ENCODE results near the gene ADGRG7. TPM values are rescaled to one million over a fixed set of nuclear protein-coding genes. Genes with fewer than 3 reads are reported as not detected.
A peak's percentile ranks its signal among the peaks of the same experiment; 100 is the strongest.

Gene ADGRG7
- total RNA-seq, 1 donor from 2014 or later, result not detected

DNA sequence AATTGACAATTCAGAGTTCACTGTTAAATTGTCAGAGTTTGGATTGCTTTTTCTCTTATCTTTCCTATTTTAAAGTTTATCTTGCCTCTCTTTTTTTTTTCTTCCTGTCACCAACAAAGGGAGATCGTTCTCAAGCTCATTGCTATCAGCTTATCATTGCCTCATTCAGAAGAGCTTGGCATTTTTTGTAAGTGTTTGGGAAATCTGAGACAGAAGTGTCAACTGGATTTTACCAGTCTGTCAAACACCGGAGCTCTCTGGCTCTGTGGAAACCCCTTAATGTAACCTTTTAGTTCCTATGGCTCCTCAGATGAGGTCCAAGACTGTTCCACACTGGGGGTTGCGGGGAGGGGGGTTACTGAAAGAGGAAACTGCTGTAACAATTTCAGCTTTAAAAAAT, 89.3 kb downstream of the ADGRG7 start:
- intact Hi-C loops (cut with micrococcal nuclease), result loop anchor here (1.0 kb wide), 1 partner anchor 23 kb away; no protein-coding TSS in a partner anchor
- Mint-ChIP-seq H3K27me3 (ENCODE audit: insufficient read depth) (peaks cover 33% of the 10 kb centered on the region), H3K36me3 (ENCODE audit: low read depth) (no peaks in the 10 kb centered on the region), H3K4me1 (ENCODE audit: low read depth) (no peaks in the 10 kb centered on the region), H3K27ac (no peak overlapping the region), H3K9me3 (no peaks in the 10 kb centered on the region), H3K4me3 (no peak overlapping the region)
- DNase-seq (ENCODE audit: low spot score), result no peak

DNA sequence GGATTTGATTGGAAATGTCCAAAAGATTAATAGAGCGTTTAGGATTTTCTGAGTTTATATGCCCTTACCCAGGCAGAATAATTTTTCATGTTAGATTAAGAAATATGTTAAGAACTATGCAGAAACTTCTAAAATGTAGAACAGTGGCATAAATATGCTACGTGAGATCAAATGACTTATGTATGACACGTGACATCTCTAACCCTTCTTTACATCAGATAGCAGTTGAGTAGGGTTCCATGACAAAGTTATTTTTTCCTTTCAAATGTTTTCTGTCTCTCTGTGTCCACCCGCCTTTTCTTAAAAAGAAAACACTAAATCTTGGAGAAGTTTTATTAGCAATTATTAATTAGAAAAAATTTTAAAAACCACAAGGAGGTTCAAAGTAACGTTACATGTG, 91.3 kb downstream of the ADGRG7 start:
- Mint-ChIP-seq H3K4me3 (no peak overlapping the region), H3K27me3 (ENCODE audit: insufficient read depth) (peaks cover 26% of the 10 kb centered on the region), H3K9me3 (no peaks in the 10 kb centered on the region), H3K36me3 (ENCODE audit: low read depth) (no peaks in the 10 kb centered on the region), H3K27ac (no peak overlapping the region), H3K4me1 (ENCODE audit: low read depth) (no peaks in the 10 kb centered on the region)
- intact Hi-C loops (cut with micrococcal nuclease), result no loop called here
- no peak for DNase-seq (ENCODE audit: low spot score)

DNA sequence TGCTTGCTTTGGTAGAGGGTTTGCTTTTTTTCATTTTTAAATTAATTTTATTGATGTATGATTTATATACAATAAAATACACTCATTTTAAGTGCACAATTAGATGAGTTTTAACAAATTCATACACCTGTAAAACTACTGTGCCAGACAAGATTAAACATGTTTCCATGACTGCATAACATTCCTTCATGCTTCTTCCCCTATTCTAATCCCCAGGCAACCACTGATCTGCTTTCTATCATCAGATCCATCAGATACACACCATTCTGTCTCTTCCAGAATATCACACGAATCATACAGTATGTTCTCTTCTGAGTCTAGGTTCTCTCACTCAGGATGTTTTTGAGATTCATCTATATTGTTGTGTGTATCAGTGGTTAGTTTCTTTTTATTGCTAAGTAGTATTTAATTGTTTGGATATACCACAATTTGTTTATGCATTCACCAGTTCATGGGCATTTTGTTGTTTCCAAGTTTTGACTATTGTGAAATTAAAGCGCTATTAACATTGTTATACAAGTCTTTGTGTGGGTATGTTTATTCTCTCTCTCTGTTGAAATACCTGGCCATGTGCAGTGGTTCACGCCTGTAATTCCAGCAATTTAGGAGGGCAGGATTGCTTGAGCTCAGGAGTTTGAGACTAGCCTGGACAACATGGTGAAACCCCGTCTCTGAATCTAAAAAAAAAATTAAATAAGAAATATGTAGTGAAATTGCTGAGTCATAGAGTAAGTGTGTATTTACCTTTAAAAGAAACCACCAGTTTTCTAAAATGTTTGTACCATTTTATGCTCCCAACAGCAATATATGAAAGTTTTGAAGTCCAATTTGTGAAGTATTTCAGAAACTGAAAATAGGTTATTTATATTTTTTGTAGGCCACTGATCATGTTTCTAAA, 92.9 kb downstream of the ADGRG7 start:
- Mint-ChIP-seq H3K4me3 (no peak overlapping the region), H3K27ac (no peak overlapping the region), H3K9me3 (no peaks in the 10 kb centered on the region), H3K27me3 (ENCODE audit: insufficient read depth) (peaks cover 17% of the 10 kb centered on the region), H3K4me1 (ENCODE audit: low read depth) (no peaks in the 10 kb centered on the region), H3K36me3 (ENCODE audit: low read depth) (no peaks in the 10 kb centered on the region)
- intact Hi-C loops (cut with micrococcal nuclease), result no loop called here
- DNase-seq (ENCODE audit: low spot score), result no peak

DNA sequence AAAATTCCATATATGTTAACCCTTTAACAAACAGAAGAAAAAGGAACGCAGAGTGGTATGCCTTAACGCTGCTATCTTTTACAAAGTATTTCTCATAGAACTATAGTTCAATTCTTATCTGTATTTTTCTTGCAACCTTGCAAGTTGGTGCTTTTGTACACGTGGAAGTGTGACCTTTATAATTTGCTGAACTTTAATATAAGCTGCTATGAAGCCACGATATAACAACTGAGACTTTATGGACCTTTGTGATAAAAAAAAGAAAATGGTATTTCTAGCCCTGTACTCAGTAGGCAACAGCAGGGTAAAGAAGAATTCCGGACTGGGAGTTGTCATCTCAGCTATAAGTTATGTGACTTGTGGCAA, 93.6 kb downstream of the ADGRG7 start:
- intact Hi-C loops (cut with micrococcal nuclease), result no loop called here
- H3K36me3 Mint-ChIP-seq (ENCODE audit: low read depth), result no peaks in the 10 kb centered on the region
- H3K4me1 Mint-ChIP-seq (ENCODE audit: low read depth), result no peaks in the 10 kb centered on the region
- H3K4me3 Mint-ChIP-seq, result no peak overlapping the region
- peaks cover 16% of the 10 kb centered on the region for H3K27me3 Mint-ChIP-seq (ENCODE audit: insufficient read depth)
- no peaks in the 10 kb centered on the region for H3K9me3 Mint-ChIP-seq
- H3K27ac Mint-ChIP-seq, result no peak overlapping the region
- DNase-seq (ENCODE audit: low spot score), result no peak

DNA sequence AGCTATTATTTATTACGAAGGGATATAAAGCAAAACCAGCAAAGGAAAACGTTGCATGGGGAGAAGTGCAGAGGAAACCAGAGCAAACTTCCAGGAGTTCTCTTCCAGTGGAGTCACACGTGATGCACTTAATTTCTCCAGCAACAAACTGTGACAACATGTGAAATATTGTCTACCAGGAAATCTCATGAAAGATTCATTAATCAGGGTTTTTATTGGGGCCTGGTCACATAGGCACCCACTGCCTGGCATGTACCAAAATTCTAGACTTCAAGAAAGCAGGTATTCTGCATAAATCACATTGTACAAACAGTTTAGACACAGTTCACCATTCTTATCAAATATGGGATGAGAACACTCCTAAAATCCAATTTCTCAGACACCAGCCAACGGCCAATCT, 94.5 kb downstream of the ADGRG7 start:
- intact Hi-C loops (cut with micrococcal nuclease), result no loop called here
- Mint-ChIP-seq H3K4me1 (ENCODE audit: low read depth) (peaks cover 5% of the 10 kb centered on the region), H3K9me3 (peaks cover 5% of the 10 kb centered on the region), H3K4me3 (no peak overlapping the region), H3K27ac (no peak overlapping the region), H3K36me3 (ENCODE audit: low read depth) (peaks cover 3% of the 10 kb centered on the region), H3K27me3 (ENCODE audit: insufficient read depth) (peaks cover 9% of the 10 kb centered on the region)
- no peak for DNase-seq (ENCODE audit: low spot score)

DNA sequence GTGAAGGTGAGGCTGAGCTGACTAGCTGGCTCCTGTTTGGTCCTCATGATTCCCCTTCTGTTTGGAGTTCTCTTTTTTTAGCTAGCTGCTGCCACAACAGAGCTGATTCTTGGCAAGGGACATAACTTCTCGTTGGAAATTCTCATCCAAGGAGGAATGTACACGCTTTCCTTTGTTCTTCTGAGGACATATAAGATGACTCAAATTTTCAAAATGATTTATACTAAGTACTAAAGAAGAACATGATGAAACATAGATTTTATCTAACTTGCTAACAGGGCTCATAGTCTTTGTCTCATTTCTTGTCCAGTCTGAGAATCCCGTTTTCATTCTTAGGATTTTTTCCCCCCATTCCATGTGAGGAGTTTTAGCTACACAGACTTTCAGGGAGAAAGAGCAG, 97.0 kb downstream of the ADGRG7 start:
- Mint-ChIP-seq H3K4me3 (no peak overlapping the region), H3K9me3 (peaks cover 11% of the 10 kb centered on the region)
- intact Hi-C loops (cut with micrococcal nuclease), result no loop called here

DNA sequence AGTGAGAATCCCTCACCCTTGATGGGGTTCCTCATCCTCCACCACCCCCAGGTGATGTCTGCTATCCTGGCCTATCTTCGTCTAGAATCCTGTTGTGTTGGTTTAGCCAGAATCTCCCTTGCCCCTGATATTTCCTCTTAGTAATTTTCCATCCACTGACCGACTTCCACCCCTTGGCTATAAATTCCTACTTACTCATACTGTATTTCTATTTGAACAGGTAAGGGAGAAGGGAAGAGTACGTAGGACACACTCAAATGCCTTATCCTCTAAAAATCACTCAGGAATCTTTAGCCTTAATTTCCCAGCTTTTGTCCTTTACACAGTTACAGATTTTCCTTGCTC, 99.2 kb downstream of the ADGRG7 start:
- Mint-ChIP-seq H3K27ac (peak overlapping the region; percentile 90), H3K36me3 (ENCODE audit: low read depth) (peaks cover 28% of the 10 kb centered on the region), H3K9me3 (peaks cover 11% of the 10 kb centered on the region), H3K27me3 (ENCODE audit: insufficient read depth) (no peaks in the 10 kb centered on the region), H3K4me3 (peak overlapping the region; percentile 84), H3K4me1 (ENCODE audit: low read depth) (peaks cover 33% of the 10 kb centered on the region)
- intact Hi-C loops (cut with micrococcal nuclease), result no loop called here
- DNase-seq (ENCODE audit: low spot score), result no peak

More for the DNA sequence above, 97.0 kb downstream of the ADGRG7 start:
- Mint-ChIP-seq H3K27ac (no peak overlapping the region), H3K27me3 (ENCODE audit: insufficient read depth) (no peaks in the 10 kb centered on the region), H3K36me3 (ENCODE audit: low read depth) (peaks cover 12% of the 10 kb centered on the region), H3K4me1 (ENCODE audit: low read depth) (peaks cover 16% of the 10 kb centered on the region)
- DNase-seq (ENCODE audit: low spot score), result no peak

DNA sequence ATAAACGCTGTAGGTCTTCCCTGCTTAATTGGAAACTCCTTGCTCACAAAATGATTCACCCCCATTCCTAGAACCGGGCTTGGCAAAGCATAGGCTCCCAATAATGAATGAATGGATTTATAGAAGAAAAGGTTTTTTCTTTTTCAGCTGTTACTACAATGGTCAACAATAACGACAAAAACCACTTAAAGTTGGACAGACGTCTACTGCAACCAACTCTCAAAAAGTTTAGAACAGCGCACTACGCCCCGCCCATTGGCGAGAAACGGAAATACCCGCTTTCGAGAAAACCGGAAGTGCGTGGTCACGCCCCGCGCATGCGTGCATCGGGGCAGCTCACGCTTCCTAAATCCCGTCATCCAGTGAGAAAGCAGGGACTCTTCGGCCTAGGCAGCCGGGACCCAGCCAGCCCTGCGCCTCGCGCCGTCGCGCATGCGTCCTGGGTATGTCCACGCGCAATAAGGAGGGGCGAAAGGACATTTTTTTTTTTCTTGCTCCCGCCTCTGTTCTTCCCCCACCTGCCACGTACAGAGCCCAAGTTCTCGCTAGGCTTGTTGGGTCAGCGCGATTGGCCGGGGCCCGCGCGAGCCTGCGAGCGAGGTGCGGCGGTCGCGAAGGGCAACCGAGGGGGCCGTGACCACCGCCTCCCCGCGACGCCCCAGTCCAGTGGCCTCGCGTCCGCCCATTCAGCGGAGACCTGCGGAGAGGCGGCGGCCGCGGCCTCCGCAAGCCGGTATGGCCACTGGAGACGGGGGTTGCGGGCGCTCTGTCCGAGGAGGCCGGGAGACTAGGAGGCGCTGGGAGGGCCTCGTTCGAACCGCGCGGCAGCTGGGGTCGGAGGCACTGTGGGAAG, 99.8 kb downstream of the ADGRG7 start, which contains the start of gene TFG:
TSS of gene TFG (plus strand) at position 506 of the 853 bp plus-strand sequence. CDS start 4,192 bp downstream, outside the sequence.
- Mint-ChIP-seq H3K4me3 (peak within 1 kb of the TSS; percentile 84), H3K4me1 (ENCODE audit: low read depth) (peaks cover 33% of the 10 kb centered on the region), H3K9me3 (peaks cover 11% of the 10 kb centered on the region), H3K36me3 (ENCODE audit: low read depth) (peaks cover 31% of the 10 kb centered on the region), H3K27ac (peak within 1 kb of the TSS; percentile 90), H3K27me3 (ENCODE audit: insufficient read depth) (no peaks in the 10 kb centered on the region)
- peak; percentile 98 for DNase-seq (ENCODE audit: low spot score)
- intact Hi-C loops (cut with micrococcal nuclease), result loop anchor here (1.0 kb wide), 8 partner anchors 56 to 968 kb away; partner anchors contain the start of genes CMSS1, LNP1, NIT2 and TBC1D23

DNA sequence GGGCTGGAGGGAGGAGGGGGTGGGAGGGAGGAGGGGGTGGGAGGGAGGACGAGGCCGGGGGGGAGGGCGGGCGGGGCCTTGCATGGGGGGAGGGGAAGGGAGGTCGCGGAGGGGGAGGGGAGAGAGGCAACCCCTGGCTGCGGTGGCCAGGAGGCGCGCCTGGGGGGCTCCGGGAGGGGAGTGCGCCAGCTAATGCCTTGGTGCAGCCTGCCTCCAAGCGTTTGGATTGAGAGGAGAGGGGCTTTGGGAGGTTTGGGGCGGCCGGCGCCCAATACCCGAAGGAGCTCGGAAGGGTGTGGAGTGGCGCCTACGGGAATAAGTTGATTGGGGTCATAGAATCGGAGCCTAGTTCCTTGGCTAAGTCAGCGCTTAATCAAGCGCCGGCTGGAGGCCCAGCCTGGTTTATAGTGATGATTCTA, 100.5 kb downstream of the ADGRG7 start:
- intact Hi-C loops (cut with micrococcal nuclease), result loop anchor here (1.0 to 10.0 kb wide), 17 partner anchors 30 to 967 kb away; partner anchors contain the start of genes CMSS1, LNP1, NIT2 and PCNP
- H3K36me3 Mint-ChIP-seq (ENCODE audit: low read depth), result peaks cover 32% of the 10 kb centered on the region
- no peaks in the 10 kb centered on the region for H3K27me3 Mint-ChIP-seq (ENCODE audit: insufficient read depth)

DNA sequence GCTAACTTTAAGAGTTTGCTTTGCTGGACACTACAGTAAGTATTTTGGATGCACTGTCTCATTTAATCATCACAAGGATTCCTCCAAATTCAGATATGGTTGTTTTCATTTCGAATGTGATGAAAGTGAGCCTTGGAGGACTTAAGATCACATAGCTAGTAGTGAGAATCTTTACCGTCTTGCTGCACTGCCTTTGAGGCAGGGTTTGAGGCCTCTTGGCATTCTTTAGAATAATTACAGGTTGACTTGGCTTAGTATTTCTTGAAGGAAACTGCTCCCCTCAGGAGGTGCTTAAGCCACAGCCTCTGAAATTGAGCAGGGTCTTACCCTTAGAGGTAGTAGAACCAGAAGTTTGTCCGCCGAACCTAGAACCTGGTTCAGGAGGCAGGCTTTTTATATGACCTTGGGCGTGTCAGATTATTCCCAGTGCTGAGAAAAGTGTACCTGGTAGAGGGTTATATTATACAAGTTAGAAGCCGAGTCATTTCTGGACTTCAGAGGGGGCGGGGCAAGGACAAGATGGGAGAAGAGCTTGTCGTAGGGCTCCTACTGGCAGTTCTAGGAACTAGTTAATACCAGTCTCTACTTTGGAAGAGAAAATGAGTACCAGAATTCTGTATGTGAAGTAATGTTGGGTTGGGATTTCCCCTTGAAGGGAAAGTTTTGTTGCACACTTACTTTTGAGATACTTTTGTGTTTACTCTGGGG, 101.0 kb downstream of the ADGRG7 start:
- Mint-ChIP-seq H3K27me3 (ENCODE audit: insufficient read depth) (no peaks in the 10 kb centered on the region), H3K4me3 (peak overlapping the region; percentile 84), H3K27ac (peak overlapping the region; percentile 85), H3K36me3 (ENCODE audit: low read depth) (peaks cover 38% of the 10 kb centered on the region), H3K9me3 (peaks cover 11% of the 10 kb centered on the region), H3K4me1 (ENCODE audit: low read depth) (peaks cover 42% of the 10 kb centered on the region)
- peak; percentile 64 for DNase-seq (ENCODE audit: low spot score)
- intact Hi-C loops (cut with micrococcal nuclease), result loop anchor here (1.0 to 10.0 kb wide), 9 partner anchors 30 to 864 kb away; partner anchors contain the start of genes PCNP and SENP7

More for the DNA sequence above, 100.5 kb downstream of the ADGRG7 start:
- peak overlapping the region; percentile 85 for H3K27ac Mint-ChIP-seq
- H3K9me3 Mint-ChIP-seq, result peaks cover 11% of the 10 kb centered on the region
- DNase-seq (ENCODE audit: low spot score), result peak; percentile 22
- H3K4me1 Mint-ChIP-seq (ENCODE audit: low read depth), result peaks cover 36% of the 10 kb centered on the region
- H3K4me3 Mint-ChIP-seq, result peak overlapping the region; percentile 84

DNA sequence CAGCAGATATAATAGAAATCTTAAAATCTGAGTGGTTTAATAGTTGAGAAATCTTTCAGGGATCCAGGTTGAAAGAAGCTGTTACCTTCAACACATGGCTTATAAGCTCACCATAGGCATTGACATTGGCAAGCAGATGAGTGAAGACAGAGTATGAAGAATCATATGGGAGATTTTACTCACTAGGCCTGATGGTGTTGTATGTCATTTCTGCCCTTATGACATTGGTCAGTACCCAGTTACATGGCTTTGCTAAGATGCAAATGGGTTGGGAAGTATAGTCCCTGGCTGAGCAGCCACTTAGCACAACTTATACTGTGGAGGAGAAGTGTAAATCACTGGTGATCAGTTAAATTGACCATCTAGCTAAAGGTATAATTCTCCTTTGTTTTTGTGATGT, 105.8 kb downstream of the ADGRG7 start:
- Mint-ChIP-seq H3K4me3 (no peak overlapping the region), H3K36me3 (ENCODE audit: low read depth) (peaks cover 51% of the 10 kb centered on the region), H3K27ac (no peak overlapping the region), H3K9me3 (peaks cover 4% of the 10 kb centered on the region), H3K27me3 (ENCODE audit: insufficient read depth) (no peaks in the 10 kb centered on the region), H3K4me1 (ENCODE audit: low read depth) (peaks cover 69% of the 10 kb centered on the region)
- intact Hi-C loops (cut with micrococcal nuclease), result loop anchor here (10.0 kb wide), 1 partner anchor 250 kb away; no protein-coding TSS in a partner anchor
- no peak for DNase-seq (ENCODE audit: low spot score)

DNA sequence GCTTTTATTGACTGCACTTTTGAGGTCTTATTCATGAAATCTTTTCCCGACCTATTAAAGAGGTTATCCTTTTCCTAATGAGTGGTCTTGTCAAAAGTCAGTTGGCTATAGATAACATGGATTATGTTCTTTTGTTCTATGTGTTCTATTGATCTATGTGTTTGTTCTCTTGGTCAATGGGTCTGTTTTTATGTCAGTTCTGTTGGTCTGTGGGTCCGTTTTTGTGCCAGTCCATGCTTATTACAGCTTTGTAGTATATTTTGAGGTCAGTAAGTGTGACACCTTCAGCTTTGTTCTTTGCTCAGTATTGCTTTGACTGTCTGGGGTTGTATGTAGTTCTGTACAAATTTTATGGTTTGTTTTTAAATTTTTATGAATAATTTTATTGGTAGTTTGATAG, 107.7 kb downstream of the ADGRG7 start:
- no peaks in the 10 kb centered on the region for H3K27me3 Mint-ChIP-seq (ENCODE audit: insufficient read depth)
- intact Hi-C loops (cut with micrococcal nuclease), result loop anchor here (10.0 kb wide), 1 partner anchor 252 kb away; no protein-coding TSS in a partner anchor
- peaks cover 48% of the 10 kb centered on the region for H3K36me3 Mint-ChIP-seq (ENCODE audit: low read depth)
- DNase-seq (ENCODE audit: low spot score), result no peak
- no peak overlapping the region for H3K27ac Mint-ChIP-seq
- peaks cover 55% of the 10 kb centered on the region for H3K4me1 Mint-ChIP-seq (ENCODE audit: low read depth)
- no peak overlapping the region for H3K4me3 Mint-ChIP-seq
- H3K9me3 Mint-ChIP-seq, result no peaks in the 10 kb centered on the region

All from activated T-helper 1 cell treated with anti-CD3 and anti-CD28 coated beads, Interleukin-12 subunit alpha, Interleukin-12 subunit beta, Interleukin-2, Interleukin-4 antibody, amounts not matched to agents 30 ng/mL and 10 ng/mL and 1 ng/mL, durations not matched to agents 14 hours and 24 hours and 36 hours (primary cell).